NCI-H2107 (cell line): Measurements from ENCODE around the gene CCN5.
A peak's percentile ranks its signal among the peaks of the same experiment; 100 is the strongest.

Source experiments
- DNase-seq: peaks from one replicate; lab custom pipeline; 2025; lab: John Stamatoyannopoulos, UW

Gene CCN5

GRCh38 chr20:44716309-44717106, 1.3 kb downstream of the CCN5 start:
- DNase-seq = no peak

- DNase-seq = no peak
These were observed 2.8 kb downstream of the CCN5 start for GRCh38 chr20:44717986-44718385.

- no peak for DNase-seq
These were observed 4.7 kb downstream of the CCN5 start for GRCh38 chr20:44719841-44720240.

- DNase-seq = no peak
These were observed 5.4 kb downstream of the CCN5 start for GRCh38 chr20:44720621-44720996.

- DNase-seq = no peak
These were observed 6.0 kb downstream of the CCN5 start for GRCh38 chr20:44720997-44721784.

- DNase-seq = no peak
These were observed 6.6 kb downstream of the CCN5 start for GRCh38 chr20:44721785-44722054.

GRCh38 chr20:44722990-44723389, 7.8 kb downstream of the CCN5 start:
- DNase-seq = no peak

DNA sequence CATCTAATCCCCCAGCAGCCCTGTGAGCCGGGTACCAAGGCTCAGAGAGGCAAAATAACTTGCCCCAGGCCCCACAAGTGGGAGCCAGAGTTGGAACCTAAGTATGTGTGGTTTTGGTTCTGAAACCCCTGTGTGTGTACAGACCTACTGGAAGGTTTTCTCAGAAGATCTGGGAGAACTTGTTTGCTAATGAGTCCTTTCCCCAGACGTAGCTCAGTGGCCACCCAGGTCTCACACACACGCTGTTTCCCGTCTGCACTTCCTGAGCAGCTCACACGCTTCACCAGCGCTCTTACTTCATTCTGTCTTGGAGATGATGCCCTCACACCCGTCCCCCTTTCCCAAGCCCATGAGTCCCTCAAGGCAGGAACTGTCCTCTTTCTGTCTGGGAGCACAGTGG, 8.2 kb downstream of the CCN5 start:
- DNase-seq = no peak

DNA sequence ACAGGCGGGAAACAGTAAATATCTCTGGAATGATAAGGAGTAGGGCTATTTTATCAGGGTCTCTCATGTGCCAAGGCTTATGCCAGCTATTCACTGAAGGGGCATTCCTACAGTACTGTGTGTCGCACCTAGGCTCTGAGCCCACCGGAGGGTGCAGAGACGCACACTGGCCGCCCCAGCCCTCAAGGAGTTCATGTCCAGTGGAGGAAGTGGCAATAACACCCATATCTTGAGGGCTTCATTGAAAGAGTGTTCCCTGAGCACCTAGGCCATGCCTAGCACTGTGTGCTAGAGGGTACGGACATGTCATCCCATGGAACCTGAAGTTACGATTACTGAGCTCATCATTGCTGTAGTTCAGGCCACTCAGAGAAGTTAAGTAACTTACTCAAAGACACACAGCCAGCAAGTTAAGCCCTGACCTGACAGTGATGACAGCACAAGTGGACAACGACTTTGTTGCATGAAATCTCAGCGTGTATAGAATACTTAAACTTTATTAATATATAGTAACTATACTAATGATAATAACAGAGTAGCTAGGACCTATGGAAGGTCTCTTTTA, 8.7 kb downstream of the CCN5 start:
- no peak for DNase-seq

DNA sequence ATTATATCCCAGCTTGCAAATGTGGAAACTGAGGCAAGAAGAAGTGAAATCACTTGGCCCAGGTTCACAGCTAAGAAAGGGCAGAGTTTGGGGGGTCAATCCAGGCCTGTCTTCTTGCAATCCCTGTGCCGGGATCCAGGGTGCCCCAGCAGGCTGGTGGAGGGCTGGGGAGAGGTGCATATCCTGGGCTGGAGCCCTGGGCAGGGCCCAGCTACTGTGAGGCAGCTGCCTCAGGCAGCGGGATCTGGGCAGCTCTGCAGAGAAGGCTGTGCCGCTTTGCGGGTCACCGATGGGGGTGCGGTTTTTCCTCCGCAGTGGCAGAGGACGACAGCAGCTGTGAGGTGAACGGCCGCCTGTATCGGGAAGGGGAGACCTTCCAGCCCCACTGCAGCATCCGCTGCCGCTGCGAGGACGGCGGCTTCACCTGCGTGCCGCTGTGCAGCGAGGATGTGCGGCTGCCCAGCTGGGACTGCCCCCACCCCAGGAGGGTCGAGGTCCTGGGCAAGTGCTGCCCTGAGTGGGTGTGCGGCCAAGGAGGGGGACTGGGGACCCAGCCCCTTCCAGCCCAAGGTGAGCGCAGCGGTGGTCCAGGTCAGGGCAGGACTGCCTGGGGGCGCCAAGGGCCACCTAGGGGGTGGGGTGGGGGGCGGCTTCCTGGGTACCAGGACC, 9.4 kb downstream of the CCN5 start:
- DNase-seq = no peak

- no peak for DNase-seq
These were observed 10.7 kb downstream of the CCN5 start for GRCh38 chr20:44725837-44726236.

- DNase-seq = no peak
These were observed 11.9 kb downstream of the CCN5 start for GRCh38 chr20:44727039-44727438.

- DNase-seq = no peak
These were observed 12.5 kb downstream of the CCN5 start for GRCh38 chr20:44727651-44728050.

DNA sequence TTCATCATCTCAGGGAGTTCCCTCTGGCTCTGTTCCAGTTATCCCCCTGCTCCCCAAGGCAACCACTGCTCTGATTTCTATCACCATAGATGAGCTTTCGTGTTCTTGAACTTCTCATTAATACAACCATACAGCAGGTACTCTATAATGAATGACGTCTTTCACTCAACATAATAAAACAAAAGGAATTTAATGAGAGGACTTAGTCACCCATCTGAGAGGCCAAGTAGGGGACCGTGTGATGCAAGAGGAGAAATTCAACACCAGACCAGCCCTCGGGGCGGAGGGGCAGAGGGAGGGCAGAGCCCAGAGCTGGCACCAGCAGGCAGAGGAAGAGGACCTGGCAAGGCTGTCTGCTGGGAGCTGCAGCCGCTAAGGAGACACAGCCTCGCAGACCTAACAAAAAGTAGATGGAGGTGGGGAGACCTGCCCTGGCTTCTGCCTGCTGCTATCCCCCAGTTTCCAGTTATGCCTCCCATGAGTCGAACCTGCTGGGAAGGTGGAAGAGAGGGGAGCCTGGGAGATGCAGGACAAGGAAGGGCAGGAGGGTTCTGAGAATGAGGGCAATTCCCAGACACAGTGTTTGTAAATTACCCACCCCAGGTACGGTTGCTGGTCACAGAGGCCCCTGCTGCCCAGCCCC, 13.8 kb downstream of the CCN5 start:
- DNase-seq = peak; percentile 51

- no peak for DNase-seq
These were observed 15.3 kb downstream of the CCN5 start for GRCh38 chr20:44730441-44730840.

- DNase-seq = no peak
These were observed 16.5 kb downstream of the CCN5 start for GRCh38 chr20:44731657-44732056.

GRCh38 chr20:44732327-44732726, 17.2 kb downstream of the CCN5 start:
- DNase-seq = no peak

DNA sequence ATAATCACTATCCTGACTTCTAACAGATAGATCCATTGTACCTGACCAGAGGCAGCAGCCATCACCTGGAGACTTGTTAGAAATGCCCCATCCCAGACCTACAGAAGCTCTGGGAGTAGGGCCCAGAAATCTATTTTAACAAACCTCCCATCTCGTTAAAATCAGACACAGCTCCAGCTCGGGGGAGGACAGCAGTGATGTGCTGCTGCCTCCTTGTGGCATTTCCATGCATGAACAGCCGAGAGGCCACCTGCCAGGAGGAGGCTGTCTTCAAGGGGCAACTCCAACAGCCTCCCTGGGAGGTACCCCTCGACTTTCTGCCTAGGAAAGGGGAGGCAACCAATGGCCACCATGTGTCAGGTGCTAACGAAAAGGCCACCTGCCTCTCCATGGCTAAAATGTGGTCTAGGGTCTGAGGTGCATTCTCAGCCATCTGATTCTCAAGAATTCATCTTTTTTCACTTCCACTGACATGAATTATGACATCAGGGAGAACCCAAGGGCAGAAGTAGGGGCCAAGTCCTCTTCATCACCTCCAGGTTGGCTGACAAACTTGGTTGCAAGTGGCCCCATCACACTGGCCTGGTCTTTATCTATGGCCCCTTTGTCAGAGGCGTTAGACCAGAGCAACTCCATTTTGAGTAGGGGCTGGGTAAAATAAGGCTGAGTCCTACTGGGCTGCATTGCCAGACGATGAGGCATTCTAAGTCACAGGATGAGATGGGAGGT, 18.3 kb downstream of the CCN5 start:
- DNase-seq = no peak

DNA sequence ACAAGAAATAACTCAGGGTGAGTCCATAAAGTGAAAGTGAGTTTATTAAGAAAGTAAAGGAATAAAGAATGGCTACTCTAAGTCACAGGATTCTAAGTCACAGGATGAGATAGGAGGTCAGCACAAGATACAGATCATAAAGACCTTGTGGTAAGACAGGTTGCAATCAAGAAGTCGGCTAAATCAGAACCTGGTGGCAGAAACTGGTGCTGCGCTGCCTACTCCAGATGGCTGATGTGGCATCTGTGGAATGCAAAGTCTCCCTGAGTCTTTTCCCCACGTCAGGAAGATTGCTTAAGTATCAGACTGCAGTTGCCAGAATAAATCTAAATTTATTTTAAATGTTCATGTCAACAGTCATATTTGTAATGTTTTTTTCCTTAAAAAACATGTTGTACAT, 19.8 kb downstream of the CCN5 start:
- DNase-seq = no peak

DNA sequence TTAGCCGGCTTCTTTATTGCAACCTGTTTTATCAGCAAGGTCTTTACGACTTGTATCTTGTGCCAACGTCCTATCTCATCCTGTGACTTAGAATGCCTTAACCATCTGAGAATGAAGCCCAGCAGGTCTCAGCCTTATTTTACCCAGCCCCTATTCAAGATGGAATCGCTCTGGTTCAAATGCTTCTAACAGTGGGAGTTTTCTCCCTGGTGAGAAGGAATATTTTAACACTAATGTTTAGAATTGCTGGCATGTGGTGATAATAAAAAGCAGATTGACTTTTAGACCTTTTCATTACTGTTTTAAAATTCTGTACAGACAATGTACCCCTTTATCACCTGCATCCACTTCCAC, 20.6 kb downstream of the CCN5 start:
- DNase-seq = no peak

DNA sequence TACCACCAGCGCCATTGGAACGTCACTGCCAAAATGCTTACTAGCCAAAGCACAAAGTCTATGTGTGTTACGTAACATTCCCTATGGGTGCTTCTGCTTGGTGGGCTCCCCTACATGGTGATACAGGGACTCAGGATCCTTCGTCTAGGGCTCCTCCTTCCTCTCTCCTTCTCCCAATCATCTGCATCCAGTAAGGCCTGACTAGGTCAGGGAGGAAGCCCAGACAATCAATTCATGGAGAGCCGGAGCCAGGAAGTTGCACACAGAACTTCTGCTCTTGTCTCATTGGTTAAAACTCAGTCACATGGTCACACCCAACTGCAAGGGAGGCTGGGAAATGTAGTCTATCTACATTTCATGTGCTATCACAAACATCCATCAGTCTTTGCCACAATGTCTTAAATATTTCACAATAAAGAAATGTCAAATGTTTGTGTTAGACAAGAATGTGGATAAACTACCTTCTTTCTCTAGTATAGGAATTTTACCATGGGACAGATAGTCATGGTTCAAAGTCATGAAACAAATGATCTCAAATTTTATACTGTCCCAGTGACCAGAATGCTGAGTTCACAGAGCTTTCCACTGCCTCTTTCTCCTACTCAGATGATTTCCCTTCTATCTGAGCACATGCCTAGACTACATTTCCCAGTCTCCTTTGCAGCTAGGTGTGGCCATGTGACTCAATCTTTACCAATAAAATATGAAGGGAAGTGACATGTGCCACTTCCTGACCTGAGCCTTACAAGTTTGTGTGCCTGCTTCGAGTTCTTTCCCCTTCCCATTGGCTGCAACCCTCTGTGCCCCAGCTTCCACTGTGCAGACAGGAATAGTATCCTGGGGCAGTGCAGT, 21.2 kb downstream of the CCN5 start:
- no peak for DNase-seq
